ENCODE measurements around the gene MORC3.

DNA sequence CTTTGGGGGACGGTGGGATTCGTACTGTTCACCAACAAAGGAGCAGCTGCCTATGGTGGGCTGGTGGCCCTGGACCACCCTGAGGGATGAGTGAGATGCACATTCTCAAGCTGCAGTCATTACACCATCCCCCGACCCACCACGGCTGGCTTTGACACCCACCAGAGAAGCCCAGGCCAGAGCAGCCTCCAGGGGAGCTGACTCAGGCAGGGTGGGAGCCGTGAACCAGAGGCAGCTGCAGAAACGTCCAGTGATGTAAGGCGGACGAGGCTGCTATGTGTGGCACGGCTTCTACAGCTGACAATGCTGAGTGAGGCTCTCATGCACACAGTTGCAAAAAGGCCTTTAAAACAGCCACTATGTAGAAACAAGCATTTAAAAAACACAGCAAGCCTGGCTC, 105.3 kb downstream of the MORC3 start:
- TF ChIP-seq CTCF (IDR thresholded peaks at IDR 0.05; ENCODE audit: insufficient read depth, low read depth, low read length) (no peak), EZH2 (IDR thresholded peaks at IDR 0.05; ENCODE audit: insufficient read depth, low read length) (no peak)

All from astrocyte (in vitro differentiated cells and primary cell).